ENCODE measurements around the gene BBIP1.
A peak's percentile ranks its signal among the peaks of the same experiment; 100 is the strongest.
"Not testable (repeated sequence)": the region's sequence is repeated elsewhere in the genome, so short reads cannot be mapped to it uniquely, and the experiment has no call there.

BBIP1 gene

GRCh38 chr10:110867011-110867806 lies 51.8 kb downstream of the BBIP1 start:
- peak; percentile 46 for ATAC-seq (ENCODE audit: low read depth)
- not testable (repeated sequence) for H3K9me3 Mint-ChIP-seq, H3K36me3 Mint-ChIP-seq, H3K27me3 Mint-ChIP-seq
- H3K4me3 Mint-ChIP-seq: peak overlapping the region; percentile 69
- peak in 1 of 2 donors; percentile 53 for DNase-seq (ENCODE audit: low spot score in 2 of 2)
- H3K27ac Mint-ChIP-seq: peak overlapping the region; percentile 100
- H3K4me1 Mint-ChIP-seq: peaks cover 63% of the 10 kb centered on the region

GRCh38 chr10:110865809-110866482 lies 53.0 kb downstream of the BBIP1 start:
- Mint-ChIP-seq H3K4me3 (peak overlapping the region; percentile 74), H3K27me3 (no peaks in the 10 kb centered on the region), H3K9me3 (no peaks in the 10 kb centered on the region), H3K4me1 (peaks cover 62% of the 10 kb centered on the region), H3K36me3 (peaks cover 2% of the 10 kb centered on the region), H3K27ac (peak overlapping the region; percentile 100)
- peak; percentile 48 for ATAC-seq (ENCODE audit: low read depth)
- DNase-seq (ENCODE audit: low spot score in 2 of 2): peak in 1 of 2 donors; percentile 46

GRCh38 chr10:110865186-110865808 lies 53.7 kb downstream of the BBIP1 start:
- no peaks in the 10 kb centered on the region for H3K9me3 Mint-ChIP-seq
- H3K36me3 Mint-ChIP-seq: peaks cover 2% of the 10 kb centered on the region
- DNase-seq (ENCODE audit: low spot score in 2 of 2): no peak
- H3K4me3 Mint-ChIP-seq: peak overlapping the region; percentile 74
- ATAC-seq (ENCODE audit: low read depth): peak; percentile 0
- no peaks in the 10 kb centered on the region for H3K27me3 Mint-ChIP-seq
- H3K4me1 Mint-ChIP-seq: peaks cover 62% of the 10 kb centered on the region
- H3K27ac Mint-ChIP-seq: peak overlapping the region; percentile 100

GRCh38 chr10:110864662-110865140 lies 54.3 kb downstream of the BBIP1 start:
- DNase-seq (ENCODE audit: low spot score in 2 of 2) (peak in 1 of 2 donors; percentile 69), ATAC-seq (ENCODE audit: low read depth) (peak; percentile 66)
- no peaks in the 10 kb centered on the region for H3K27me3 Mint-ChIP-seq
- no peaks in the 10 kb centered on the region for H3K9me3 Mint-ChIP-seq
- peak overlapping the region; percentile 85 for H3K4me3 Mint-ChIP-seq
- peaks cover 63% of the 10 kb centered on the region for H3K4me1 Mint-ChIP-seq
- H3K36me3 Mint-ChIP-seq: peaks cover 2% of the 10 kb centered on the region
- peak overlapping the region; percentile 100 for H3K27ac Mint-ChIP-seq

- no peak overlapping the region for H3K4me3 Mint-ChIP-seq
- DNase-seq (ENCODE audit: low spot score in 2 of 2): no peak
- H3K9me3 Mint-ChIP-seq: no peaks in the 10 kb centered on the region
- H3K27ac Mint-ChIP-seq: peak overlapping the region; percentile 100
- peaks cover 62% of the 10 kb centered on the region for H3K4me1 Mint-ChIP-seq
- no peaks in the 10 kb centered on the region for H3K36me3 Mint-ChIP-seq
- no peak for ATAC-seq (ENCODE audit: low read depth)
- no peaks in the 10 kb centered on the region for H3K27me3 Mint-ChIP-seq
These were observed 55.0 kb downstream of the BBIP1 start for GRCh38 chr10:110863956-110864355.

GRCh38 chr10:110863361-110863760 lies 55.6 kb downstream of the BBIP1 start:
- Mint-ChIP-seq H3K9me3 (no peaks in the 10 kb centered on the region), H3K4me1 (peaks cover 64% of the 10 kb centered on the region), H3K36me3 (no peaks in the 10 kb centered on the region), H3K4me3 (no peak overlapping the region), H3K27me3 (no peaks in the 10 kb centered on the region), H3K27ac (peak overlapping the region; percentile 100)
- no peak for DNase-seq (ENCODE audit: low spot score in 2 of 2)
- no peak for ATAC-seq (ENCODE audit: low read depth)

GRCh38 chr10:110862961-110863360 lies 56.0 kb downstream of the BBIP1 start:
- H3K4me1 Mint-ChIP-seq: peaks cover 67% of the 10 kb centered on the region
- H3K9me3 Mint-ChIP-seq: no peaks in the 10 kb centered on the region
- no peak for DNase-seq (ENCODE audit: low spot score in 2 of 2)
- H3K27me3 Mint-ChIP-seq: no peaks in the 10 kb centered on the region
- no peaks in the 10 kb centered on the region for H3K36me3 Mint-ChIP-seq
- peak overlapping the region; percentile 100 for H3K27ac Mint-ChIP-seq
- no peak overlapping the region for H3K4me3 Mint-ChIP-seq
- ATAC-seq (ENCODE audit: low read depth): no peak

- DNase-seq (ENCODE audit: low spot score in 2 of 2) (no peak), ATAC-seq (ENCODE audit: low read depth) (no peak)
- no peaks in the 10 kb centered on the region for H3K36me3 Mint-ChIP-seq
- peak overlapping the region; percentile 96 for H3K27ac Mint-ChIP-seq
- no peaks in the 10 kb centered on the region for H3K9me3 Mint-ChIP-seq
- no peak overlapping the region for H3K4me3 Mint-ChIP-seq
- peaks cover 64% of the 10 kb centered on the region for H3K4me1 Mint-ChIP-seq
- H3K27me3 Mint-ChIP-seq: no peaks in the 10 kb centered on the region
These were observed 56.9 kb downstream of the BBIP1 start for GRCh38 chr10:110861930-110862649.

- Mint-ChIP-seq H3K4me3 (peak overlapping the region; percentile 57), H3K36me3 (no peaks in the 10 kb centered on the region)
- DNase-seq (ENCODE audit: low spot score in 2 of 2): no peak
These were observed 57.5 kb downstream of the BBIP1 start for GRCh38 chr10:110861476-110861875.

GRCh38 chr10:110860576-110861241 lies 58.3 kb downstream of the BBIP1 start:
- Mint-ChIP-seq H3K27ac (peak overlapping the region; percentile 96), H3K4me1 (peaks cover 57% of the 10 kb centered on the region), H3K27me3 (no peaks in the 10 kb centered on the region), H3K36me3 (no peaks in the 10 kb centered on the region), H3K9me3 (no peaks in the 10 kb centered on the region), H3K4me3 (peak overlapping the region; percentile 57)
- ATAC-seq (ENCODE audit: low read depth) (peak; percentile 54), DNase-seq (ENCODE audit: low spot score in 2 of 2) (peak in 1 of 2 donors; percentile 35)

More at GRCh38 chr10:110861476-110861875, 57.5 kb downstream of the BBIP1 start:
- peak overlapping the region; percentile 96 for H3K27ac Mint-ChIP-seq
- H3K4me1 Mint-ChIP-seq: peaks cover 63% of the 10 kb centered on the region
- H3K9me3 Mint-ChIP-seq: no peaks in the 10 kb centered on the region
- H3K27me3 Mint-ChIP-seq: no peaks in the 10 kb centered on the region
- no peak for ATAC-seq (ENCODE audit: low read depth)

- H3K27me3 Mint-ChIP-seq: no peaks in the 10 kb centered on the region
- peak overlapping the region; percentile 14 for H3K4me3 Mint-ChIP-seq
- H3K36me3 Mint-ChIP-seq: no peaks in the 10 kb centered on the region
- DNase-seq (ENCODE audit: low spot score in 2 of 2) (no peak), ATAC-seq (ENCODE audit: low read depth) (no peak)
- no peaks in the 10 kb centered on the region for H3K9me3 Mint-ChIP-seq
- peak overlapping the region; percentile 96 for H3K27ac Mint-ChIP-seq
- H3K4me1 Mint-ChIP-seq: peaks cover 51% of the 10 kb centered on the region
These were observed 59.0 kb downstream of the BBIP1 start for GRCh38 chr10:110859973-110860376.

- Mint-ChIP-seq H3K36me3 (no peaks in the 10 kb centered on the region), H3K27me3 (no peaks in the 10 kb centered on the region), H3K4me3 (no peak overlapping the region)
These were observed 59.6 kb downstream of the BBIP1 start for GRCh38 chr10:110859206-110859972.

More at GRCh38 chr10:110859206-110859972, 59.6 kb downstream of the BBIP1 start:
- no peak for DNase-seq (ENCODE audit: low spot score in 2 of 2)
- H3K27ac Mint-ChIP-seq: peak overlapping the region; percentile 96
- H3K4me1 Mint-ChIP-seq: peaks cover 49% of the 10 kb centered on the region
- no peak for ATAC-seq (ENCODE audit: low read depth)
- no peaks in the 10 kb centered on the region for H3K9me3 Mint-ChIP-seq

Measured in memory B cell (primary cell).